Measurements from ENCODE around the gene MCM3AP. TPM values are rescaled to one million over a fixed set of nuclear protein-coding genes. Genes with fewer than 3 reads are reported as not detected.

The MCM3AP gene
- total and polyA plus RNA-seq, 7 donors: 44.0 to 104 (median 79.9) TPM

DNA sequence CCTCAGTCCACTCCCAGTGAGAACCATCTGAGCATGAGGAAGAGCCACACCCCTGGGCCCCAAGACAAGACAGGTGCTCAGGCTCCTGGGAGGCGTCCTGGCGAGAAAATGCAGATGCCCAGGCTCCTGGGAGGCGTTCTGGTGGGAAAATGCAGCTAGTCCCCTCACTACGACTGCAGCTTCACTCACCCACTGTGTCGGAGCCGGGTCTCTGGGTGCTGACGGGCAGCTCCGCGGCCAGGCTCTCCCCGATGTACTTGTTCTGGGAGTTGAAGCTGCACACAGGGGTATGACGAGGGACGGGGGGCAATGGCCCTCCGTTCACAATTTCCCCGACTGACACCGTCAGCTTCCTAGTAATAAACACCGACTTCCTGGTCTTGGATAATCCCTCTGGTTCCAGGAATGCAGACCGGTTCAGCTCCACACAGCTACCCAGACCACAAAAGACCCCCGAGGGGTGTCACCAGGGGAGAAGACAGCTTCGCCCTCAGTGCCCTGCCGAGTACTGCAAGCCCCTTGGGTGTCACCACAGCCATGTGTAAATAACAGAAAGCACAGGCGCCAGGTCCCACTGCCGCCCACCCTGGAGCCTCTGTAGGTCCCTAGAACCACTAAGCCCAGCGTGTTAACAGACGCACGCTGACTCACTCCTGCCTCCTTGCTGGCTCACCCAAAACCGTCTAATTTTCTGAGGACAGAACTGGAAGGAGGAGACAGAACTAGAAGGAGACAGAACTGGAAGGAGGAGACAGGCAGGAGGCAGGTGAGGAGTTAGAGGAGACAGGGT, 19.5 kb downstream of the MCM3AP start:
- Histone ChIP-seq H3K4me1 (no peaks in the 10 kb centered on the region), H3K27ac (no peak overlapping the region), H3K4me3 (no peak overlapping the region), H3K36me3 (ENCODE audit: insufficient read depth in 1 of 2, low read depth in 1 of 2) (peaks cover 19 to 97% of the 10 kb centered on the region in 2 donors), H3K27me3 (ENCODE audit: insufficient read depth in 3 of 3, low read length in 2 of 3) (no peaks in the 10 kb centered on the region), H3K9me3 (no peaks in the 10 kb centered on the region)
- WGBS, 3 donors: 86 to 89% (median 87%) methylated on average over 26 of the region's 26 CpGs
- no peak for DNase-seq
- intact Hi-C loops (cut with DNase I): no loop called here
- peak in 2 of 4 donors; percentile 6 to 7 for ATAC-seq
- TF ChIP-seq, protein P1, sequence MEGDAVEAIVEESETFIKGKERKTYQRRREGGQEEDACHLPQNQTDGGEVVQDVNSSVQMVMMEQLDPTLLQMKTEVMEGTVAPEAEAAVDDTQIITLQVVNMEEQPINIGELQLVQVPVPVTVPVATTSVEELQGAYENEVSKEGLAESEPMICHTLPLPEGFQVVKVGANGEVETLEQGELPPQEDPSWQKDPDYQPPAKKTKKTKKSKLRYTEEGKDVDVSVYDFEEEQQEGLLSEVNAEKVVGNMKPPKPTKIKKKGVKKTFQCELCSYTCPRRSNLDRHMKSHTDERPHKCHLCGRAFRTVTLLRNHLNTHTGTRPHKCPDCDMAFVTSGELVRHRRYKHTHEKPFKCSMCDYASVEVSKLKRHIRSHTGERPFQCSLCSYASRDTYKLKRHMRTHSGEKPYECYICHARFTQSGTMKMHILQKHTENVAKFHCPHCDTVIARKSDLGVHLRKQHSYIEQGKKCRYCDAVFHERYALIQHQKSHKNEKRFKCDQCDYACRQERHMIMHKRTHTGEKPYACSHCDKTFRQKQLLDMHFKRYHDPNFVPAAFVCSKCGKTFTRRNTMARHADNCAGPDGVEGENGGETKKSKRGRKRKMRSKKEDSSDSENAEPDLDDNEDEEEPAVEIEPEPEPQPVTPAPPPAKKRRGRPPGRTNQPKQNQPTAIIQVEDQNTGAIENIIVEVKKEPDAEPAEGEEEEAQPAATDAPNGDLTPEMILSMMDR (IDR thresholded peaks at IDR 0.05): no peak

- H3K4me1 ChIP-seq: no peaks in the 10 kb centered on the region
- intact Hi-C loops (cut with DNase I): no loop called here
- no peaks in the 10 kb centered on the region for H3K27me3 ChIP-seq (ENCODE audit: insufficient read depth in 3 of 3, low read length in 2 of 3)
- DNase-seq (no peak), ATAC-seq (peak in 3 of 4 donors; percentile 19 to 31 (median 25))
- H3K27ac ChIP-seq: no peak overlapping the region
- WGBS, 3 donors: 84 to 90% (median 89%) methylated on average over 13 of the region's 13 CpGs
- no peaks in the 10 kb centered on the region for H3K9me3 ChIP-seq
- TF ChIP-seq, protein P1 (IDR thresholded peaks at IDR 0.05): no peak
- no peak overlapping the region for H3K4me3 ChIP-seq
- H3K36me3 ChIP-seq (ENCODE audit: insufficient read depth in 1 of 2, low read depth in 1 of 2): peaks cover 16 to 97% of the 10 kb centered on the region in 2 donors
Observed at GRCh38 chr21:46264690-46265144, 20.7 kb downstream of the MCM3AP start.

GRCh38 chr21:46264046-46264689, 21.2 kb downstream of the MCM3AP start:
- Histone ChIP-seq H3K27ac (no peak overlapping the region), H3K4me1 (no peaks in the 10 kb centered on the region), H3K36me3 (ENCODE audit: insufficient read depth in 1 of 2, low read depth in 1 of 2) (peaks cover 16 to 97% of the 10 kb centered on the region in 2 donors), H3K4me3 (no peak overlapping the region), H3K27me3 (ENCODE audit: insufficient read depth in 3 of 3, low read length in 2 of 3) (no peaks in the 10 kb centered on the region), H3K9me3 (no peaks in the 10 kb centered on the region)
- intact Hi-C loops (cut with DNase I): no loop called here
- DNase-seq (no peak), ATAC-seq (peak in 2 of 4 donors; percentile 8 to 31)
- WGBS, 3 donors: 89 to 92% (median 92%) methylated on average over 22 of the region's 22 CpGs
- TF ChIP-seq, protein P1 (IDR thresholded peaks at IDR 0.05): no peak

GRCh38 chr21:46256501-46256994, 28.9 kb downstream of the MCM3AP start:
- 83 to 90% (median 85%) methylated on average over 18 of the region's 18 CpGs for WGBS, 3 donors
- peak in 2 of 4 donors; percentile 16 to 32 for ATAC-seq
- H3K4me1 ChIP-seq: peaks cover 11% of the 10 kb centered on the region
- H3K36me3 ChIP-seq (ENCODE audit: insufficient read depth in 1 of 2, low read depth in 1 of 2): peaks cover 6 to 100% of the 10 kb centered on the region in 2 donors
- DNase-seq: no peak
- no peak overlapping the region for H3K4me3 ChIP-seq
- H3K27me3 ChIP-seq (ENCODE audit: insufficient read depth in 3 of 3, low read length in 2 of 3): no peaks in the 10 kb centered on the region
- TF ChIP-seq, protein P1 (IDR thresholded peaks at IDR 0.05): no peak
- no peaks in the 10 kb centered on the region for H3K9me3 ChIP-seq
- intact Hi-C loops (cut with DNase I): no loop called here
- H3K27ac ChIP-seq: no peak overlapping the region

Data from psoas muscle (tissue), 8 donors.